Glutamatergic neuron (in vitro differentiated cells): Measurements from ENCODE around the gene MROH7. TPM values are rescaled to one million over a fixed set of nuclear protein-coding genes. Genes with fewer than 3 reads are reported as not detected.

ENCODE experiments used
- DNase-seq: peaks from one replicate; pipeline ENCODE4 v3.0.0; 2022
- H3K27ac Mint-ChIP-seq: one replicate; pipeline ENCODE4 v1.8.0; 2020; ENCODE audit warnings: mild to moderate bottlenecking, mixed read lengths, inconsistent platforms; ENCODE audit not compliant: unreplicated experiment
- H3K27me3 Mint-ChIP-seq: one replicate; pipeline ENCODE4 v1.8.0; 2020; ENCODE audit warnings: mild to moderate bottlenecking, moderate library complexity, mixed read lengths, inconsistent platforms; ENCODE audit not compliant: unreplicated experiment
- H3K36me3 Mint-ChIP-seq: one replicate; pipeline ENCODE4 v1.8.0; 2020; ENCODE audit warnings: mild to moderate bottlenecking, mixed read lengths, inconsistent platforms; ENCODE audit not compliant: unreplicated experiment
- H3K4me1 Mint-ChIP-seq: one replicate; pipeline ENCODE4 v1.8.0; 2020; ENCODE audit warnings: mild to moderate bottlenecking, low read depth, mixed read lengths, inconsistent platforms; ENCODE audit not compliant: unreplicated experiment
- H3K4me3 Mint-ChIP-seq: one replicate; pipeline ENCODE4 v1.8.0; 2020; ENCODE audit warnings: mild to moderate bottlenecking, mixed read lengths, inconsistent platforms; ENCODE audit not compliant: unreplicated experiment
- H3K9me3 Mint-ChIP-seq: one replicate; pipeline ENCODE4 v1.8.0; 2020; ENCODE audit warnings: mild to moderate bottlenecking, moderate library complexity, mixed read lengths, inconsistent platforms; ENCODE audit not compliant: unreplicated experiment
- CTCF ChIP-seq: fragments of 200-600 bp; sonication (generic); IDR thresholded peaks from one replicate; pipeline ENCODE4 v1.5.0; 2021; ENCODE audit not compliant: partially characterized antibody, unreplicated experiment
- total RNA-seq: library from RNA; stranded (reverse); fragmentation: NEBNext Ultra II Directional; extraction: Animal tissue kit (Norgen Biotek cat#: 25700); gene quantifications from one replicate; pipeline ENCODE4 v1.2.1, GENCODE V29; 2021; ENCODE audit not compliant: unreplicated experiment

Gene MROH7
- total RNA-seq, 1 donor from 2014 or later = not detected

GRCh38 chr1:54606096-54606989 is 35.2 kb upstream of the MROH7 start:
- peaks cover 11% of the 10 kb centered on the region for H3K9me3 Mint-ChIP-seq

GRCh38 chr1:54606990-54607325 is 34.6 kb upstream of the MROH7 start:
- peaks cover 17% of the 10 kb centered on the region for H3K4me1 Mint-ChIP-seq
- no peak for DNase-seq
- no peak for TF ChIP-seq CTCF
- peaks cover 17% of the 10 kb centered on the region for H3K27me3 Mint-ChIP-seq
- H3K9me3 Mint-ChIP-seq = peaks cover 14% of the 10 kb centered on the region
- no peak overlapping the region for H3K4me3 Mint-ChIP-seq
- H3K36me3 Mint-ChIP-seq = no peaks in the 10 kb centered on the region
- no peak overlapping the region for H3K27ac Mint-ChIP-seq

More at GRCh38 chr1:54606096-54606989, 35.2 kb upstream of the MROH7 start:
- no peak overlapping the region for H3K27ac Mint-ChIP-seq
- no peak for DNase-seq
- H3K4me3 Mint-ChIP-seq = no peak overlapping the region
- no peaks in the 10 kb centered on the region for H3K36me3 Mint-ChIP-seq
- TF ChIP-seq CTCF = no peak
- H3K27me3 Mint-ChIP-seq = peaks cover 13% of the 10 kb centered on the region
- H3K4me1 Mint-ChIP-seq = peaks cover 15% of the 10 kb centered on the region

- Mint-ChIP-seq H3K4me3 (no peak overlapping the region), H3K27me3 (peaks cover 15% of the 10 kb centered on the region), H3K9me3 (peaks cover 12% of the 10 kb centered on the region), H3K27ac (no peak overlapping the region), H3K4me1 (peaks cover 15% of the 10 kb centered on the region), H3K36me3 (no peaks in the 10 kb centered on the region)
- TF ChIP-seq CTCF = no peak
- no peak for DNase-seq
Measured at GRCh38 chr1:54607821-54608565, 33.6 kb upstream of the MROH7 start.

GRCh38 chr1:54608566-54609230 is 32.9 kb upstream of the MROH7 start:
- DNase-seq = no peak
- Mint-ChIP-seq H3K27me3 (peaks cover 17% of the 10 kb centered on the region), H3K27ac (peak overlapping the region; percentile 33), H3K9me3 (peaks cover 12% of the 10 kb centered on the region), H3K36me3 (no peaks in the 10 kb centered on the region), H3K4me1 (peaks cover 15% of the 10 kb centered on the region), H3K4me3 (no peak overlapping the region)
- no peak for TF ChIP-seq CTCF
